ENCODE results near the gene ABCD1.

DNA sequence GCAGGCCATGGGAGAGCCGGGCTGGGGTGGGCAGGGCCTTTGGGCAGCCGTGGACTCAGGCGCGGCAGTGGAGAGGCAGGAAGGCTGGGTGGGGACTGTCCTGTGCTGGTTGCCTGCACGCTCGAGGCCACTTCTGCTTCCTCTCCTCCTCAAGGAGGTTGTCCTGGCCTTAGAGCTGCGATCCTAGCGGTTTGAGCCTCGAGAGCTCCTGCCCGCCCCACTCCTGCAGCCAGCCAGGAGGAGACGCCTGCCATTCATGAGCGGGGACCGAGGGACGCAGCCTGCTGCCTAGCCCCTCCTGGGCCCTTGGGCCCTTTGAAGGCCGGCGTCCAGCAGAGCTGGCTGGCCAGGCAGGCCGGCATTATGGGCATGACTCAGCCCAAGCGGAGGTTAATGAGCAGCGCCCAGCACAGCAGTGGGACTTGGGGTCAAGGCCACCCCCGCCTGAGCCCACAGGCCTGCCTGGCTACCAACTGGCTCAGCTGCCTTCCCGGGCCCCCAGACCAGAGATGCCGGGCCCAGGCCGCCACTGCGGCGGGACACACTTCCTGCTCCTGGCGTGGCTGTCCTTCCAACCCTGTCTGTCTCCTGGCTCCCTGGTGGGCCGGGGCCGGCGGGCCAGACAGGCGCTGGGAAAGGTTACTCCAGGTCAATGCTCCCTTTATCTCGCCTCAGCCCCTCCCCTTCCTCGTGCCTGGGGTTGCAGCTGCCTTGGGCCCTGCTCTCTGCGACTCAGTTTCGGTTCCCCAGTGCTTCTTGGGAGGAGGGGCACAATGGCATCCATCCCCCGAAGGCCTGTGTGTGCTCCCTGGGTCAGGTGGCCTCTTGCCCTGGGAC is 1.8 kb downstream of the ABCD1 start:
- TF ChIP-seq, protein P1, sequence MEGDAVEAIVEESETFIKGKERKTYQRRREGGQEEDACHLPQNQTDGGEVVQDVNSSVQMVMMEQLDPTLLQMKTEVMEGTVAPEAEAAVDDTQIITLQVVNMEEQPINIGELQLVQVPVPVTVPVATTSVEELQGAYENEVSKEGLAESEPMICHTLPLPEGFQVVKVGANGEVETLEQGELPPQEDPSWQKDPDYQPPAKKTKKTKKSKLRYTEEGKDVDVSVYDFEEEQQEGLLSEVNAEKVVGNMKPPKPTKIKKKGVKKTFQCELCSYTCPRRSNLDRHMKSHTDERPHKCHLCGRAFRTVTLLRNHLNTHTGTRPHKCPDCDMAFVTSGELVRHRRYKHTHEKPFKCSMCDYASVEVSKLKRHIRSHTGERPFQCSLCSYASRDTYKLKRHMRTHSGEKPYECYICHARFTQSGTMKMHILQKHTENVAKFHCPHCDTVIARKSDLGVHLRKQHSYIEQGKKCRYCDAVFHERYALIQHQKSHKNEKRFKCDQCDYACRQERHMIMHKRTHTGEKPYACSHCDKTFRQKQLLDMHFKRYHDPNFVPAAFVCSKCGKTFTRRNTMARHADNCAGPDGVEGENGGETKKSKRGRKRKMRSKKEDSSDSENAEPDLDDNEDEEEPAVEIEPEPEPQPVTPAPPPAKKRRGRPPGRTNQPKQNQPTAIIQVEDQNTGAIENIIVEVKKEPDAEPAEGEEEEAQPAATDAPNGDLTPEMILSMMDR (IDR thresholded peaks at IDR 0.05) = no peak
- no peak for TF ChIP-seq POLR2AphosphoS5 (IDR thresholded peaks at IDR 0.05)
- TF ChIP-seq POLR2A (IDR thresholded peaks at IDR 0.05) = no peak
